SK-N-SH (cell line): ENCODE data around the gene SCARF1. TPM values are rescaled to one million over a fixed set of nuclear protein-coding genes. Genes with fewer than 3 reads are reported as not detected.
"Not testable (repeated sequence)": the region's sequence is repeated elsewhere in the genome, so short reads cannot be mapped to it uniquely, and the experiment has no call there.

Source experiments
- CTCF ChIA-PET: fragments of 300-600, 350-600 bp; formaldehyde crosslinking; extraction: SDS; loops from one replicate; lab custom pipeline; 2021; lab: Yijun Ruan, JAX
- POLR2A ChIA-PET: fragments of 350-600 bp; sonication (Branson Sonifier 250); formaldehyde crosslinking; extraction: SDS; loops from one replicate; lab custom pipeline; 2020; ENCODE audit warnings: antibody characterized with exemption, inconsistent platforms; lab: Yijun Ruan, JAX
- DNase-seq: peaks from one replicate; pipeline ENCODE4 v3.0.0; 2012
- H2AFZ ChIP-seq: fragments of 200-600 bp; sonication (generic); 2 replicates; pipeline ENCODE4 v1.8.1; 2016; ENCODE audit warnings: antibody characterized with exemption, mild to moderate bottlenecking, low read depth
- H3F3A ChIP-seq: fragments of 200-600 bp; sonication (generic); replicated peaks from 2 replicates; pipeline ENCODE3; 2016; ENCODE audit warnings: antibody characterized with exemption, mild to moderate bottlenecking; ENCODE audit not compliant: insufficient read depth
- H3K27ac ChIP-seq, 2 experiments: fragments of 200-500 bp in 1 of 2; fragments of 200-600 bp in 1 of 2; sonication (Bioruptor generic) in 1 of 2; sonication (generic), shearing (Covaris generic) in 1 of 2; 2 replicates each; pipeline versions ENCODE4 v1.5.1 to v1.6.1; 2014 to 2016; ENCODE audit warnings: low read depth in 2 of 2, inconsistent platforms in 1 of 2, low read length in 1 of 2, mild to moderate bottlenecking in 1 of 2, mixed read lengths in 1 of 2
- H3K27me3 ChIP-seq: fragments of 200-600 bp; sonication (generic), shearing (Covaris generic); 2 replicates; pipeline ENCODE4 v1.6.1; 2016; ENCODE audit warnings: mixed run types; ENCODE audit not compliant: insufficient read depth
- H3K36me3 ChIP-seq, 2 experiments: fragments of 200-500 bp in 1 of 2; fragments of 200-600 bp in 1 of 2; sonication (Bioruptor generic) in 1 of 2; sonication (generic) in 1 of 2; replicated peaks in 1 of 2; 2 replicates each; pipeline versions ENCODE3 to v1.5.1; 2014 to 2016; ENCODE audit warnings: low read length in 1 of 2, mild to moderate bottlenecking in 1 of 2; ENCODE audit not compliant: insufficient read depth in 2 of 2, control insufficient read depth in 1 of 2
- H3K4me1 ChIP-seq, 2 experiments: fragments of 200-500 bp in 1 of 2; fragments of 200-600 bp in 1 of 2; sonication (Bioruptor generic) in 1 of 2; sonication (generic), shearing (Covaris generic) in 1 of 2; 2 replicates each; pipeline versions ENCODE4 v1.5.1 to v1.6.1; 2014 to 2016; ENCODE audit warnings: low read depth in 1 of 2, low read length in 1 of 2, mixed run types in 1 of 2; ENCODE audit not compliant: insufficient read depth in 2 of 2, control insufficient read depth in 1 of 2
- H3K4me2 ChIP-seq: fragments of 200-600 bp; sonication (generic), shearing (Covaris generic); 2 replicates; pipeline ENCODE4 v1.6.1; 2017; ENCODE audit warnings: mixed run types
- H3K4me3 ChIP-seq, 2 experiments: fragments of 200-500 bp in 1 of 2; fragments of 200-600 bp in 1 of 2; sonication (Bioruptor generic) in 1 of 2; sonication (generic), shearing (Covaris generic) in 1 of 2; 2 replicates each; pipeline versions ENCODE4 v1.5.1 to v1.8.1; 2014 to 2016; ENCODE audit warnings: low read depth in 2 of 2, inconsistent platforms in 1 of 2, low read length in 1 of 2, mild to moderate bottlenecking in 1 of 2, mixed read lengths in 1 of 2, moderate library complexity in 1 of 2
- H3K79me2 ChIP-seq: fragments of 200-600 bp; sonication (generic); 2 replicates; pipeline ENCODE4 v1.8.1; 2017; ENCODE audit warnings: mild to moderate bottlenecking; ENCODE audit not compliant: insufficient read depth
- H3K9ac ChIP-seq: fragments of 200-600 bp; sonication (generic); 2 replicates; pipeline ENCODE4 v1.6.1; 2017; ENCODE audit warnings: mixed run types
- H3K9me2 ChIP-seq: fragments of 200-600 bp; sonication (generic); 2 replicates; pipeline ENCODE4 v1.6.1; 2017; ENCODE audit warnings: mixed run types
- H3K9me3 ChIP-seq: fragments of 200-600 bp; sonication (generic); 2 replicates; pipeline ENCODE4 v1.6.1; 2017; ENCODE audit warnings: mixed run types, mild to moderate bottlenecking, moderate library complexity
- H4K20me1 ChIP-seq: fragments of 200-600 bp; sonication (generic); 2 replicates; pipeline ENCODE4 v1.6.1; 2017; ENCODE audit warnings: mild to moderate bottlenecking, mixed run types; ENCODE audit not compliant: insufficient read depth
- EP300 ChIP-seq, 2 experiments: IDR thresholded peaks; 2 replicates each; pipeline versions ENCODE4 v1.4.0 to v1.6.1; 2012; ENCODE audit warnings: borderline replicate concordance in 1 of 2, low read depth in 1 of 2, low read length in 1 of 2
- EZH2phosphoT487 ChIP-seq: fragments of 200-600 bp; sonication (generic); IDR thresholded peaks from 2 replicates; pipeline ENCODE4 v1.6.1; 2017; ENCODE audit warnings: low read depth, mixed run types, mild to moderate bottlenecking, antibody characterized with exemption, moderate library complexity, borderline replicate concordance
- MEF2A ChIP-seq: IDR thresholded peaks from 2 replicates; pipeline ENCODE4 v1.4.0; 2012; ENCODE audit warnings: low read depth, borderline replicate concordance
- MXI1 ChIP-seq: IDR thresholded peaks from 2 replicates; pipeline ENCODE4 v1.6.1; 2012; ENCODE audit warnings: mild to moderate bottlenecking, low read depth, low read length, improper control_type of control experiment
- RCOR1 ChIP-seq: fragments of 150-350 bp; IDR thresholded peaks from 2 replicates; pipeline ENCODE4 v1.6.1; 2017; ENCODE audit warnings: antibody characterized with exemption, low read length
- TAF1 ChIP-seq: IDR thresholded peaks from 2 replicates; pipeline ENCODE4 v1.6.1; 2012; ENCODE audit warnings: low read depth, mild to moderate bottlenecking, low read length, moderate library complexity, borderline replicate concordance
- USF2 ChIP-seq: fragments of 150-350 bp; IDR thresholded peaks from 2 replicates; pipeline ENCODE4 v1.6.1; 2017; ENCODE audit warnings: antibody characterized with exemption, low read length, low read depth, borderline replicate concordance
- ZBTB33 ChIP-seq: IDR thresholded peaks from 2 replicates; pipeline ENCODE4 v1.4.0; 2012; ENCODE audit warnings: low read depth, borderline replicate concordance
- WGBS: methylation state at CpG from one replicate; pipeline ENCODE4 v1.1.6; 2017; ENCODE audit warnings: low lambda C conversion rate; 5-methylcytosine and 5-hydroxymethylcytosine counted together
- polyA plus RNA-seq, 3 experiments: library from polyadenylated mRNA; depleted of rRNA; stranded (reverse); fragments of >200 nt; gene quantifications; 2 replicates each; pipeline ENCODE4 v1.2.3, GENCODE V29; 2012

Gene SCARF1
- polyA plus RNA-seq, 1 of the 3 experiments (the other 2 are of a cell fraction) = 0.39 TPM

- TF ChIP-seq ZBTB33 = no peak
- no peak for TF ChIP-seq USF2
- no peak for TF ChIP-seq MEF2A
- no peak for TF ChIP-seq TAF1
- no peak for TF ChIP-seq EZH2phosphoT487
These were observed 8.2 kb upstream of the SCARF1 start (continued) for GRCh38 chr17:1653735-1654134.

- H2AFZ ChIP-seq, H3K27ac ChIP-seq, POLR2A ChIA-PET, H3K9me2 ChIP-seq, DNase-seq, H3K9me3 ChIP-seq, H3K4me2 ChIP-seq, H3K79me2 ChIP-seq, H3K27me3 ChIP-seq, H3K9ac ChIP-seq, H4K20me1 ChIP-seq, H3K4me3 ChIP-seq: not testable (repeated sequence)
- peaks cover 58 to 69% of the 10 kb centered on the region in 2 experiments for H3K36me3 ChIP-seq
- peaks cover 0 to 16% of the 10 kb centered on the region in 2 experiments; a peak in 1 of 4 replicates for H3K4me1 ChIP-seq
- CTCF ChIA-PET = interaction anchor here (1.5 to 2.8 kb wide), 3 partner anchors 16 to 78 kb away, joined by 3 to 14 read pairs (median 7); no protein-coding TSS in a partner anchor
- H3F3A ChIP-seq = peaks cover 45% of the 10 kb centered on the region
- 92% methylated on average over 7 of the region's 7 CpGs for WGBS
These were observed 7.3 kb upstream of the SCARF1 start for GRCh38 chr17:1652794-1653193.

GRCh38 chr17:1651559-1651844 lies 6.0 kb upstream of the SCARF1 start:
- H3K4me3 ChIP-seq = no peak overlapping the region
- no peak overlapping the region for H2AFZ ChIP-seq
- CTCF ChIA-PET = interaction anchor here (1.2 to 6.8 kb wide), 5 partner anchors 11 to 78 kb away, joined by 4 to 65 read pairs (median 7); partner anchors contain the start of gene SLC43A2
- H3K9ac ChIP-seq = no peak overlapping the region
- no peak overlapping the region for H3K27ac ChIP-seq
- H4K20me1 ChIP-seq = no peaks in the 10 kb centered on the region
- H3K9me2 ChIP-seq = no peaks in the 10 kb centered on the region
- TF ChIP-seq RCOR1 (no peak), MXI1 (no peak), EP300 (IDR thresholded peaks at IDR 0.05; ENCODE audit: borderline replicate concordance in 1 of 2, low read depth in 1 of 2, low read length in 1 of 2) (no peak)
- no peaks in the 10 kb centered on the region for H3K79me2 ChIP-seq
- peaks cover 45% of the 10 kb centered on the region for H3F3A ChIP-seq
- no peaks in the 10 kb centered on the region for H3K9me3 ChIP-seq
- no peaks in the 10 kb centered on the region for H3K27me3 ChIP-seq
- peaks cover 0 to 16% of the 10 kb centered on the region in 2 experiments; a peak in 1 of 4 replicates for H3K4me1 ChIP-seq
- H3K36me3 ChIP-seq = peaks cover 51 to 56% of the 10 kb centered on the region in 2 experiments
- DNase-seq = no peak
- POLR2A ChIA-PET = interaction anchor here (1.1 kb wide), 1 partner anchor 17 kb away, joined by 3 read pairs; no protein-coding TSS in a partner anchor
- no peak overlapping the region for H3K4me2 ChIP-seq
- WGBS = 98% methylated on average over 4 of the region's 4 CpGs
